Fibroblast of mammary gland (primary cell): ENCODE results near the gene MTUS2.
"Not testable (repeated sequence)": the region's sequence is repeated elsewhere in the genome, so short reads cannot be mapped to it uniquely, and the experiment has no call there.

ENCODE experiments used
- DNase-seq: peaks from one replicate; pipeline ENCODE4 v3.0.0-alpha.2; 2010; ENCODE audit warnings: low read depth
- H3K4me3 ChIP-seq: 2 replicates; pipeline ENCODE4 v1.5.1; 2011; ENCODE audit warnings: low read depth, mild to moderate bottlenecking, low read length, moderate library complexity; ENCODE audit not compliant: control insufficient read depth
- TF ChIP-seq, protein P1 (sequence below): conservative IDR thresholded peaks from 2 replicates; pipeline ENCODE4 v1.5.1; 2011; ENCODE audit warnings: low read depth, low read length, inconsistent platforms; ENCODE audit not compliant: control insufficient read depth, insufficient read depth

Gene MTUS2

DNA sequence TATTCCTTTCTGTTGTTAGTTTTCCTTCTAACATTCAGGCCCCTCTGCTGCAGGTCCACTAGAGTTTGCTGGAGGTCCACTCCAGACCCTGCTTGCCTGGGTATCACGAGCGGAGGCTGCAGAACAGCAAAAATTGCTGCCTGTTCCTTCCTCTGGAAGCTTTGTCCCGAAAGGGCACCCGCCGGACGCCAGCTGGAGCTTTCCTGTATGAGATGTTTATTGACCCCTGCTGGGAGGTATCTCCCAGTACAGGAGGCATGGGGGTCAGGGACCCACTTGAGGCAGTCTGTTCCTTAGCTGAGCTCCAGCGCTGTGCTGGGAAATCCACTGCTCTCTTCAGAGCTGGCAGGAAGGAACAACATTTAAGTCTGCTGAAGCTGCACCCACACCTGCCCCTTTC lies 516.2 kb downstream of the MTUS2 start:
- TF ChIP-seq, protein P1, sequence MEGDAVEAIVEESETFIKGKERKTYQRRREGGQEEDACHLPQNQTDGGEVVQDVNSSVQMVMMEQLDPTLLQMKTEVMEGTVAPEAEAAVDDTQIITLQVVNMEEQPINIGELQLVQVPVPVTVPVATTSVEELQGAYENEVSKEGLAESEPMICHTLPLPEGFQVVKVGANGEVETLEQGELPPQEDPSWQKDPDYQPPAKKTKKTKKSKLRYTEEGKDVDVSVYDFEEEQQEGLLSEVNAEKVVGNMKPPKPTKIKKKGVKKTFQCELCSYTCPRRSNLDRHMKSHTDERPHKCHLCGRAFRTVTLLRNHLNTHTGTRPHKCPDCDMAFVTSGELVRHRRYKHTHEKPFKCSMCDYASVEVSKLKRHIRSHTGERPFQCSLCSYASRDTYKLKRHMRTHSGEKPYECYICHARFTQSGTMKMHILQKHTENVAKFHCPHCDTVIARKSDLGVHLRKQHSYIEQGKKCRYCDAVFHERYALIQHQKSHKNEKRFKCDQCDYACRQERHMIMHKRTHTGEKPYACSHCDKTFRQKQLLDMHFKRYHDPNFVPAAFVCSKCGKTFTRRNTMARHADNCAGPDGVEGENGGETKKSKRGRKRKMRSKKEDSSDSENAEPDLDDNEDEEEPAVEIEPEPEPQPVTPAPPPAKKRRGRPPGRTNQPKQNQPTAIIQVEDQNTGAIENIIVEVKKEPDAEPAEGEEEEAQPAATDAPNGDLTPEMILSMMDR = no peak
- H3K4me3 ChIP-seq = no peak overlapping the region
- DNase-seq = no peak

DNA sequence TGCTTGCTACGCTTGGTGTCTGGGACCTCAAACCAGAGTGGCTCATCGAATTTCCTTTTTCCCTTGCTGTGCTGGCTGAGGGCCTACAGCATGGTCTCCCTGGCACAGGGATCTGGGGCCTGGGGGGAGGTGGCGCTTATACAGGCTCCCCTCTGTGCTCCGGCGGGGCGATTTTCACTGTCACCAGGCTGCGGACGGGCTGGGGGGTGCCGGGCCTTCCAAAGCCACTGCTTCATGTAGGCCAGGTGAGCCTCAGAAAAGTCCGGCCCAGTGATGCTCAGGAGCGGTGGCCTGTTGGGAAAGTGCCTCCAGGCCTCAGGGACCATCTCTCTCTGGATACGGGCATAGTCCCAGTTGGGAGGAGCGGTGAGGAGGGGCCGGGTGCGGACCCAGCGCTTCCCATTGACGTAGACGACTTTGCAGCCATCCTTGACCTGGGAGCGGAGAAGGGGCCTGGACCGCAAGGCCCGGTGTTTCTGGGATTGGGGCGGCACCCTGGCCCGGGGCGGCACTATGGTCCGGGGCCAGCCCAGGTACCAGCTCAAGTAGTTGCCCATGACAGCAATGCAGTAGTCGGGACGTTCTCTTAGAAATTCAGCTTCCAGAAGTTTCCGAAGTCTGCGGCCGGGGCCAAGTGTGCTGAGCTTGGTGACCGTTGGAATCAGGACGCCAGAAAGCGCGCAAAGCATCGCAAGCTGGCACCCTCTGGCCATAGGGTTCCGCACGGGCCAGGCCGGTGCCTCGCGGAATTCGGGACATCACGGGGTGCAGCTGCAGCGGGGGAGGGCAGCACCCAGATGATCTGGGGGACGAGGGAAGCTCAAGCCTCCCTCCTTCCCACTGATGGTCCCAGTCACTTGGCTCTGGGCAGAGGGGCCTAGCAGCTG lies 519.5 kb downstream of the MTUS2 start:
- TF ChIP-seq, protein P1 = no peak
- DNase-seq = no peak
- H3K4me3 ChIP-seq = no peak overlapping the region

DNA sequence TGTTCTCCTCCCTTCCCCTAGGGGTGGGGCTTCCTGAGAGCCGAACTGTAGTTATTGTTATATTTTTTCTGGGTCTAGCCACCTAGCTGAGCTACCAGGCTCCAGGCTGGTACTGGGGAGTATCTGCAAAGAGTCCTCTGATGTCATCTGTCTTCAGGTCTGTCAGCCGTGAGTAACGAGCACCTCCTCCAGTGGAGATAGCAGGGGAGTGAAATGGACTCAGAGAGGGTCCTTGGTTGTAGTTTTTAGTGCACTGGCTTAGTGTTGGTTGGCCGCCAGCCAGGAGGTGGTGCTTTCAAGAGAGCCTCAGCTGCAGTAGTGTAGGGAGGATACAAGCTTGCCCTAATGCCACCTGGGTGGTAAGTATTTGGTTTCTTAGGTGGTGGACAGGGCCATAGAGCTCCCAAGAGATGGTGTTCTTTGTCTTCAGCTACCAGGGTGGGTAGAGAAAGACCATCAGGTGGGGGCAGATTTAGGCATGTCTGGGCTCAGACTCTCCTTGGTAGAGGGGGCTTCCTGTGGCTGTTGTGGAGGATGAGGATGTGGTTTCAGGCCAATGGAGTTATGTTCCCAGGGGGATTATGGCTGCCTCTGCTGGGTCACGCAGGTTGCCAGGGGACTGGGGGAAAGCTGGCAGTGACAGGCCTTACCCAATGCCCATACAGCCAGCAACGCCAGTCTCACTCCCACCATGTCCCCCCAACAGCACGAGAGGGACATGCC lies 525.9 kb downstream of the MTUS2 start:
- H3K4me3 ChIP-seq, DNase-seq: not testable (repeated sequence)

DNA sequence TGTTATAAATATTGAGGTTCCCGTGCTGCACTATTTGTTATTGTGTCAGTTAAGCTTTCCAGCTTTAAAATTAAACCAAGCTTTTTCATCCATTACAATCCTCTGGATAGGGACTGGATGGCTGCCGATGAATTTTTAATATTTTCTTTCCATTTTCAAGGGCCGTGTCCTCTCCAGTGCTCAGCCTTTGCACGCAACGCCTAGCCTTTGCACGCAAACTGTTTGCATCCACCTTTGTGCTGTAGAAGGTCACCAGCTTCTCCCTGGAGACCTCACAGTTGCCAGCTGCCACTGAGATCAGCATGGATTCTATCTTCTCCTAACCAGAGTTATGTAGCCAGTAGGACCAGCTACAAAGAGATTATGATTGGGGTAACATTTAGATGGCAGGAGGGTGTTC lies 534.9 kb downstream of the MTUS2 start:
- TF ChIP-seq, protein P1 = no peak
- DNase-seq = no peak
- H3K4me3 ChIP-seq = no peak overlapping the region

DNA sequence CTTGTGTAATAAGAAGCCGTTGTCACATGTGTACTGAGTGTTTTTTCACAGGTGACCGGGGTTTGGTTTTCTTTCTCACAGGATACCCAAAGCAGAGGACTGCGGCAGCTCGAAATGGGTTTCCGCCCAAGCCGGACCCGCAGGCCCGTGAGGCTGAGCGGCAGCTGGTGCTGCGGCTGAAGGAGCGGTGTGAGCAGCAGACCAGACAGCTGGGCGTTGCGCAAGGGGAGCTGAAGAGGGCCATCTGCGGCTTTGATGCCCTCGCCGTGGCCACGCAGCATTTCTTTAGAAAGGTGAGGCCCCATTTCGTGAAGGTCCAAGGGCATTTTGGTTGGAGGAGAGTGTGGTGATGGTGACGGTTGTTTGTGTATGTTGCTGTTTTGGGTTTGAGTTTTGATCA lies 539.0 kb downstream of the MTUS2 start:
- TF ChIP-seq, protein P1 = no peak
- H3K4me3 ChIP-seq = no peak overlapping the region
- DNase-seq = no peak

DNA sequence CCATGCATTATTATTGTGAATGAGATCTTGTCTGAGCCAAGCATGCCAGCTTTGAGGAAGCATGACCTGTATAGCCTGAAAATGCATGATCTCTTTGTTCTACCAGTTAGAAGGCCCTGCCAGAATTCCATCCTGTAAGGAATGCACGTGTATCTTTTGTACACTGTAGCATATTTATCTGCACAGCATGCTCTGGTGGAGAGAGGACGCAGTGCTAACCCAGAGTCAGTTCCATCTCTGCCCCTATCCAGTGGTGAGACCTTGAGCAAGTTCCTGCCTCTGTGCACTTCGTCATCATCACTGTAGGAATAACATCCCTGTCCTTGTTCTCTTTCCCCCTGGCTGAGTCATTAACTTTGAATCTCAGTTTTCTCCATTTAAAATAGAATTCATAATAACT lies 541.6 kb downstream of the MTUS2 start:
- DNase-seq = no peak
- no peak overlapping the region for H3K4me3 ChIP-seq
- TF ChIP-seq, protein P1 = no peak

DNA sequence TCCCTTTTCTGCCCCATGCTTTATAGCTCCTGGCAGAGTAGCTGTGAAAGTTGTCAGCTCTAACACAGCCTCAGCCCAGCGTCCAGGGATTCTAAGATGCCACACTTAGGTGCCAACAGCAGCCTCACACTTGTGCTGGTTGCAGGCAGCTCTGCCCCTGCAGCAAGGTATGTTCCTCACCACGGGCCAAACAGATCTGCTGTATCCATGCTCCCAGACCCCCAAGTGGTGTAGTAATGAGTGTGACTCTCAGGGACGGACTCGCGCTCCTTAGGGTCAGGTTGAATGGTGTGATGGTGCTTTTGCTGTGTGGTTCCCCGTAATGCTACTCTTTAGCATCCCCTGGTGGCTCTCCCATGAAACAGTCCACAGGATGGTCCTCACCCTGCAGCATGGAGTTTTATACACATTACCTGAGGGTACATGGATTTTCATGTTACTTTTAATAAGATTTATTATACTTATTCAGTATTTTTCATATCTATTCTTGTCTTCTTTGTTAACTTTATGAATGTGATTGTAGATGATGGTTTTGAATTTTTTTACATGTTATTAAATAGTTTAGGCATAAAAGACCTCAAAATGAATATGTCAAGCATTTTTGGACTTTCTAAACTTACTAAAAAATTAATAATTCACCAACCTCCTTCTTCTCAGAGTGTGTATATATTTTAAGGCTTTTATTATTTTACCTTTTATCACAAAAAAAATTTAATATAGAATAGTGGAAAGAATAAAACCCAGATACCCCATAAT lies 542.9 kb downstream of the MTUS2 start:
- no peak overlapping the region for H3K4me3 ChIP-seq
- TF ChIP-seq, protein P1 = peak; percentile 99
- DNase-seq = peak; percentile 56
